Panc1 (cell line): ENCODE data around the gene ETV2. TPM values are rescaled to one million over a fixed set of nuclear protein-coding genes. Genes with fewer than 3 reads are reported as not detected.

Experiments
- ATAC-seq: fragments of 200-7000 bp; cut with Tn5 transposase; 2 replicates; pipeline ENCODE4 v1.9.1; 2020; ENCODE audit warnings: mild to moderate bottlenecking, moderate library complexity
- BruUV-seq: library from RNA; stranded (reverse); fragments of 400-500 nt; replicated peaks from 2 replicates; lab custom pipeline; 2021; lab: Mats Ljungman, UMichigan
- CTCF ChIA-PET: fragments of 300-600 bp; sonication (Branson Sonifier 250); formaldehyde crosslinking; loops from one replicate; lab custom pipeline; 2022; ENCODE audit warnings: antibody characterized with exemption; lab: Charles Lee
- POLR2A ChIA-PET: fragments of 300-600 bp; sonication (Branson Sonifier 250); formaldehyde crosslinking; loops from one replicate; lab custom pipeline; 2022; ENCODE audit warnings: antibody characterized with exemption; lab: Charles Lee
- DNase-seq: peaks from one replicate; pipeline ENCODE4 v3.0.0-alpha.2; 2010; ENCODE audit warnings: low read depth, low spot score
- H3K27ac ChIP-seq: 2 replicates; pipeline ENCODE4 v1.5.1; 2011; ENCODE audit warnings: mild to moderate bottlenecking, low read length, inconsistent platforms
- H3K27me3 ChIP-seq: fragments of 200-500 bp; sonication (Bioruptor generic); 2 replicates; pipeline ENCODE4 v1.6.0; 2014; ENCODE audit warnings: low read length, inconsistent platforms; ENCODE audit not compliant: control insufficient read depth, insufficient read depth
- H3K36me3 ChIP-seq: fragments of 200-500 bp; sonication (Bioruptor generic); 2 replicates; pipeline ENCODE4 v1.5.1; 2014; ENCODE audit warnings: inconsistent platforms, mild to moderate bottlenecking, low read length, moderate library complexity; ENCODE audit not compliant: control insufficient read depth, insufficient read depth
- H3K4me1 ChIP-seq: 2 replicates; pipeline ENCODE4 v1.5.1; 2011; ENCODE audit warnings: inconsistent platforms, mild to moderate bottlenecking, low read length, moderate library complexity; ENCODE audit not compliant: control insufficient read depth, insufficient read depth
- H3K4me3 ChIP-seq, 2 experiments: 2 replicates each; pipeline ENCODE4 v1.5.1; 2011 to 2012; ENCODE audit warnings: low read depth in 2 of 2, low read length in 2 of 2, mild to moderate bottlenecking in 2 of 2, inconsistent platforms in 1 of 2, moderate library complexity in 1 of 2
- H3K9me3 ChIP-seq: fragments of 200-500 bp; sonication (Bioruptor generic); 2 replicates; pipeline ENCODE4 v1.5.1; 2014; ENCODE audit warnings: low read depth, mild to moderate bottlenecking, inconsistent platforms, low read length, moderate library complexity; ENCODE audit not compliant: control insufficient read depth, insufficient read depth
- CTCF ChIP-seq: fragments of 450-650 bp; IDR thresholded peaks from 2 replicates; pipeline ENCODE4 v1.5.1; 2017; ENCODE audit warnings: mild to moderate bottlenecking
- POLR2AphosphoS5 ChIP-seq: IDR thresholded peaks from 2 replicates; pipeline ENCODE4 v1.6.1; 2012; ENCODE audit warnings: mild to moderate bottlenecking, low read depth, low read length, moderate library complexity
- SIN3A ChIP-seq: IDR thresholded peaks from 2 replicates; pipeline ENCODE4 v1.6.1; 2012; ENCODE audit warnings: low read depth, mild to moderate bottlenecking, low read length, moderate library complexity, borderline replicate concordance; ENCODE audit not compliant: insufficient read depth
- TCF7L2 ChIP-seq: IDR thresholded peaks from 2 replicates; pipeline ENCODE4 v1.6.1; 2011; ENCODE audit warnings: mild to moderate bottlenecking, low read depth, low read length, inconsistent platforms
- in situ Hi-C: cut with HindIII; loops from 2 replicates; pipeline ENCODE4 v1.10.0; 2016; ENCODE audit warnings: low sequenced_read_pairs, low pct_unique_long_range_greater_than_20kb
- intact Hi-C: fragments of 100-400 bp; cut with micrococcal nuclease; formaldehyde crosslinking; loops from one replicate; pipeline ENCODE4 v1.10.0; 2022; ENCODE audit not compliant: unreplicated experiment
- total RNA-seq: library from RNA; stranded (reverse); gene quantifications from one replicate; pipeline ENCODE4 v1.2.1, GENCODE V29; 2021; ENCODE audit not compliant: unreplicated experiment
- TF ChIP-seq, protein P1 (sequence below), 2 experiments: IDR thresholded peaks; 2 replicates each; pipeline ENCODE4 v1.6.1; 2011 to 2012; ENCODE audit warnings: low read depth in 2 of 2, control low read depth in 1 of 2, low read length in 1 of 2, mild to moderate bottlenecking in 1 of 2, moderate library complexity in 1 of 2; ENCODE audit not compliant: insufficient read depth in 1 of 2

The ETV2 gene
- total RNA-seq, 1 experiment from 2014 or later = 2.8 TPM

DNA sequence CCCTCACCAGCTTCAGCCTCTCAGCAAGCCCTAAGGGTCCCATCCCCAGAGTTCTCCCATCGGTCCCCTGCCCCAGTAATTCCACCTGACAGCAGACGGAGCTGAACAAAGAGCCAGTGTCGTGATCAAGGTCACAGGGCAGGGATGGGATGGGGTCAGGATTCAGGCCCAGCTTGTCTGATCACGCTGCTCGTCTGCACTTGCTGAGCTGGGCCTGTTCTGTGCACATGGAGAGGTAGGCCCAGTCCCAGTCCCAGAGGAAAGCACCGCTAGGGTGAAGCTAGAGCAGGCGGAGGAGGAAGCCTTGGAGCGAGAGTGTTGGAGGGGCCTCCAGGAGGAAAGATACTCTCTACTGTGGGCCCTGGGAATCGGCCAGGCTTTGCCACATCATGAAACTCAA, 19.8 kb upstream of the ETV2 start:
- in situ Hi-C loops = no loop called here
- TF ChIP-seq, protein P1, sequence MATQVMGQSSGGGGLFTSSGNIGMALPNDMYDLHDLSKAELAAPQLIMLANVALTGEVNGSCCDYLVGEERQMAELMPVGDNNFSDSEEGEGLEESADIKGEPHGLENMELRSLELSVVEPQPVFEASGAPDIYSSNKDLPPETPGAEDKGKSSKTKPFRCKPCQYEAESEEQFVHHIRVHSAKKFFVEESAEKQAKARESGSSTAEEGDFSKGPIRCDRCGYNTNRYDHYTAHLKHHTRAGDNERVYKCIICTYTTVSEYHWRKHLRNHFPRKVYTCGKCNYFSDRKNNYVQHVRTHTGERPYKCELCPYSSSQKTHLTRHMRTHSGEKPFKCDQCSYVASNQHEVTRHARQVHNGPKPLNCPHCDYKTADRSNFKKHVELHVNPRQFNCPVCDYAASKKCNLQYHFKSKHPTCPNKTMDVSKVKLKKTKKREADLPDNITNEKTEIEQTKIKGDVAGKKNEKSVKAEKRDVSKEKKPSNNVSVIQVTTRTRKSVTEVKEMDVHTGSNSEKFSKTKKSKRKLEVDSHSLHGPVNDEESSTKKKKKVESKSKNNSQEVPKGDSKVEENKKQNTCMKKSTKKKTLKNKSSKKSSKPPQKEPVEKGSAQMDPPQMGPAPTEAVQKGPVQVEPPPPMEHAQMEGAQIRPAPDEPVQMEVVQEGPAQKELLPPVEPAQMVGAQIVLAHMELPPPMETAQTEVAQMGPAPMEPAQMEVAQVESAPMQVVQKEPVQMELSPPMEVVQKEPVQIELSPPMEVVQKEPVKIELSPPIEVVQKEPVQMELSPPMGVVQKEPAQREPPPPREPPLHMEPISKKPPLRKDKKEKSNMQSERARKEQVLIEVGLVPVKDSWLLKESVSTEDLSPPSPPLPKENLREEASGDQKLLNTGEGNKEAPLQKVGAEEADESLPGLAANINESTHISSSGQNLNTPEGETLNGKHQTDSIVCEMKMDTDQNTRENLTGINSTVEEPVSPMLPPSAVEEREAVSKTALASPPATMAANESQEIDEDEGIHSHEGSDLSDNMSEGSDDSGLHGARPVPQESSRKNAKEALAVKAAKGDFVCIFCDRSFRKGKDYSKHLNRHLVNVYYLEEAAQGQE (IDR thresholded peaks at IDR 0.05; ENCODE audit: insufficient read depth in 1 of 2, low read depth in 2 of 2, low read length in 1 of 2) = no peak
- no peak for TF ChIP-seq SIN3A
- no peak for TF ChIP-seq TCF7L2
- no peak for TF ChIP-seq CTCF
- TF ChIP-seq POLR2AphosphoS5 = no peak
- Histone ChIP-seq H3K9me3 (no peaks in the 10 kb centered on the region), H3K27me3 (no peaks in the 10 kb centered on the region), H3K4me3 (no peak overlapping the region), H3K27ac (no peak overlapping the region), H3K36me3 (no peaks in the 10 kb centered on the region), H3K4me1 (no peaks in the 10 kb centered on the region)
- ATAC-seq = no peak
- no peak for DNase-seq
- POLR2A ChIA-PET = interaction anchor here (0.7 kb wide), 1 partner anchor 12 kb away, joined by 4 read pairs; no protein-coding TSS in a partner anchor
- CTCF ChIA-PET = no interaction called here
- no TSS peak for BruUV-seq
- intact Hi-C loops = no loop called here

DNA sequence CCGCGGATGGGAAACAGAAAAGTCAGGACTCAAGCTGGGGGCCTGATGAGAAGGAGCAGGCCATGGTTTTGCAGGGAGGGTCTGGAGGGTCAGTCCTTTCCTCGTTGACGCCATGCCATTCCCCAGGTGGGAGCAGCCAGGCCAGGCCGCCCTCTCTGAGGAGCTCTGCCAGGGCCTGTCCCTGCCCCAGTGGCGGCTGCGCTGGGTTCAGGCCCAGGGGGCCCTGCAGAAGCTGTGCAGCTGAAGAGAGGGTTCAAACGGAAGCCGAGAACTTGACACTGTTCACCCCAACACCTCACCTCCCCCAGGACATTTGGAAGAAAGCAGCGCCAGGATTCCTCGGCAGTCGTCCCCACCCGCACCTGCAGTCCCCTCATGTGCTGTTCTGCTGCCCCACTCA, 18.8 kb upstream of the ETV2 start:
- ATAC-seq (no peak), DNase-seq (no peak)
- intact Hi-C loops (no loop called here), in situ Hi-C loops (no loop called here)
- Histone ChIP-seq H3K27me3 (no peaks in the 10 kb centered on the region), H3K9me3 (no peaks in the 10 kb centered on the region), H3K4me1 (no peaks in the 10 kb centered on the region), H3K36me3 (no peaks in the 10 kb centered on the region), H3K27ac (no peak overlapping the region), H3K4me3 (no peak overlapping the region)
- TSS peak; percentile 49 for BruUV-seq
- TF ChIP-seq TCF7L2 (no peak), POLR2AphosphoS5 (no peak), SIN3A (no peak), CTCF (no peak)
- TF ChIP-seq, protein P1 (IDR thresholded peaks at IDR 0.05; ENCODE audit: insufficient read depth in 1 of 2, low read depth in 2 of 2, low read length in 1 of 2) = no peak
- ChIA-PET CTCF (interaction anchor here (0.6 kb wide), 1 partner anchor 32 kb away, joined by 3 read pairs; no protein-coding TSS in a partner anchor), POLR2A (no interaction called here)
